GM18508 (cell line): ENCODE data around the gene EML2.
"Not testable (repeated sequence)": the region's sequence is repeated elsewhere in the genome, so short reads cannot be mapped to it uniquely, and the experiment has no call there.

ENCODE experiments used
- ATAC-seq: cut with Tn5 transposase; IDR thresholded peaks from one replicate; pipeline ENCODE4 v1.9.1; 2021; ENCODE audit warnings: moderate number of reproducible peaks; ENCODE audit not compliant: insufficient read depth, unreplicated experiment

The EML2 gene

DNA sequence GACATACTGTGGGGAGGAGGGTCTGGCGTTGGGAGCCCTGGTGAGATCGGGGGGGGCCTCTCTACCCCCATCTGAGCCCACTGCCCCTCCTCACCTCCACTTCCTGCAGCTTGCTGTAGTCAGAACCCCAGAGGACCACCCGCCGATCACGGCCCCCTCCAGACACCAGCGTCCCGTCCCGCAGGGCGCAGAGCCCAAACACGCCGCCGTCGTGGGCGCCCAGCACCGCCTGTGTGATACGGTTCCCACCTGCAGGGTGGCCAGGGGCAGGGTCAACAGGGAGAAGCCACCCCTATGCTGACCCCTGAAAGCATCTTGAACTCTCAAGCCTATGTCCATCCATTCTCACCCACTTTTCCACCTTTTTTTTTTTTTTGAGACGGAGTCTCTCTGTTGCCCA, 17.8 kb downstream of the EML2 start:
- no peak for ATAC-seq

DNA sequence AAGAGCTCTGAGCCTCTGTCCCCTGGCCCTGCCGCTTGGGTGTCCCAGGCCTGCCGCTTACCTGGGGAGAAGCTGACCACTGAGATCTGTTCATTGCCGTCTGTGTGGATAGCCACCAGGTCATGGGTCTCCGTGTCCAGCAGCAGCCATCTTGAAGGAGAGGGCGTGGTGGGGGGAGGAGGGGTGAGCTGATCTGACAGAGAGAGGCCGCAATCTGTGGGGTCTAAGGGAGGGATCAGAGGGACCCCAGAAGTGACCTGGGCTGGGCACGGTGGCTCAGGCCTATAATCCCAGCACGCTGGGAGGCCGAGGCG, 22.5 kb downstream of the EML2 start:
- no peak for ATAC-seq

DNA sequence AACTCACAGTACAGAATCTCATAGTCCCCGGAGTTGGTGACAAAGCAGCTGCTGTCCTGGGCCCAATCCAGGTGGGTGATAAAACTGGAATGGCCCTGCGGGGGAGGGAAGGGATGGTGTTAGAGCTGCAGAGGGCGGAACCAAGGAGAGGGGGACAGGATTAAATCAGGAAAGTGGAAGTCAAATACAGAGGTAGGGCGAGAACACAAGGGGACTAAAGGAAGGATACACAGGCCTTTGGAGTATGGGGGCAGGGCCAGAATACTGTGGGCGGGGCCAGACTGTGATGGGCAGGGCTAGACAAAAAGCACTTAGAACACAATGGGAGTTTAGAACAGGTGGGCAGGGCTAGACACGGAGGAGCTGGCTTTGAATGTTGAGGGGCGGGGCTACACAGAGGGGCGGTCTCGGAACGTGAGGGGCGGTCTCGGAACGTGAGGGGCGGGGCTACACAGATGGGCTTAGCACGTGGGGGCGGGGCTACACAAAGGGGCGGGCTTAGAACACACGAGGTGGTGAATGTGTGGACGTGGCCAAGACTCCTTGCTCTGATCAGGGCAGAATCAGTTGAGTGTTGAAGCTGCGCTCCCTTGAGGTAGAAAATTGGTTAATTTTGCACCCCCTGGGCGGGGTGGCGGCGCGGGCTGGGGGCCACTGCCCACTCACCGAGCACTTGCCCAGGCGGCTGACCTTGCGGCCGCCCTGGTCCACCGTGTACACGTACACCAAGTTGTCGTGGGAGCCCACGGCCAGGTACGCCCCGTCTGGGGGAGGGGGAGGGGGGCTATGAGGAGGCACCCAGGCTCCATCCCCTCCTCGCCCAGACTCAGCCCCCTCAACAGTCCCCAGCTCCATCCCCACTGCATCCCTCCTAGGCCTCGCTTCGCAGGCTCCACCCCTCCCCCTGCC, 23.1 kb downstream of the EML2 start:
- ATAC-seq: no peak

DNA sequence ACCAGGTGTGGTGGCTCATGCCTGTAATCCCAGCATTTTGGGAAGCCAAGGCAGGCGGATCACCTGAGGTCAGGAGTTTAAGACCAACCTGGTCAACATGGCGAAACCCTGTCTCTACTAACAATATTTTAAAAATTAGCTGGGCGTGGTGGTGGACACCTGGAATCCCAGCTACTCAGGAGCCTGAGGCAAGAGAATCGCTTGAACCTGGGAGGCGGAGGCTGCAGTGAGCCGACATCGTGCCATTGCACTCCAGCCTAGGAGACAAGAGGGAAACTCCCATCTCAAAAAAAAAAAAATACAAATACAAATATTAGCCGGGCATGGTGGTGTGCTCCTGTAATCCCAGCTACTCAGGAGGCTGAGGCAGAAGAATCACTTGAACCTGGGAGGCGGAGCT, 24.1 kb downstream of the EML2 start:
- not testable (repeated sequence) for ATAC-seq

DNA sequence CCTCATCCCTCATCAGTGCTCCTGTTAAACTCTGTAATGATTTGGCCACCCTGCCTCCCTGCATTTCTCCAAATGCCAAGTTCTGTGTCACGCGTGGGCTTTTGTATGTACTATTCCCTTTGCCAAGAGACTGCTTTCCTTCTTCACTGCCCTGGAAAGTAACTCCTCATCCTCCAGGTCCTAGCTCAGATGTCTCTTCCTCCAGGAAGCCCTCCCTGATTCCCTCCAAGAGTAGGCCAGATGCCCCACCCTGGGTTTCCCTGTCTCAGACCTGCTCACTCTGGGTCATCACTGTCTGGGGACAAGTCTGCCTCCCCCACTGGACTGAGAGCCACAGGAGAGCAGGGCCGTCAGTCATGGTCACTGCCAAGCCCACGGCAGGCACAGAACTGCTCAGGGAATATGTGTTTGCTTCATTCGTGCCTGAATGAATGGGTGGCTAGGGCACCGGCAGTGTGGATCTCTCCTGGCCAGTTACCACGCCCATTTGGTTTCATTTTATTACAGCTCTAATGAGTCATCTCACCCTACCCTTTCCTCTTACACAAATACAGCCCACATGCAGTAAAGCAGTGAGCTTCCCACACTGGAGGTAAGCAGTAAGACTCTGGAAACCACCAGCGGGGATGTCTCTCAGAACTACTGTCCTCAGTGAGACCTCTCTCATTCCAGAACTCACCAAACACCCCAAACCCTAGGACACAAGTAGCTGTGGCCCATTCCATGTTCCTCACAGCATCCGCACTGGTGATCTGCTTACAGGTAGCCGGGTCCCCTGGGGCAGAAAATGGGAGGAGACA, 25.1 kb downstream of the EML2 start:
- ATAC-seq: no peak

DNA sequence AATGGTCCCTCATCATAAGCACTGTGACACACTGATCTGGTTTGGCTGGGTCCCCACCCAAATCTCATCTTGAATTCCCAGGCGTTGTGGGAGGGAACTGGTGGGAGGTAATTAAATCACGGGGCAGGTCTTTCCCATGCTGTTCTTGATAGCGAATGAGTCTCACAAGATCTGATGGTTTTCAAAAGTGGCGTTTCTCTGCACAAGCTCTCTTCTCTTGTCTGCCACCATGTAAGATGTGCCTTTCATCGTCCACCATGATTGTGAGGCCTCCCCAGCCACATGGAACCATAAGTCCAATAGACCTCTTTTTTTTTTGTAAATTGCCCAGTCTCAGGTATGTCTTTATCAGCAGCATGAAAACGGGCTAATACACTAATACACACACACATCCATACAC, 30.2 kb downstream of the EML2 start:
- ATAC-seq: no peak

DNA sequence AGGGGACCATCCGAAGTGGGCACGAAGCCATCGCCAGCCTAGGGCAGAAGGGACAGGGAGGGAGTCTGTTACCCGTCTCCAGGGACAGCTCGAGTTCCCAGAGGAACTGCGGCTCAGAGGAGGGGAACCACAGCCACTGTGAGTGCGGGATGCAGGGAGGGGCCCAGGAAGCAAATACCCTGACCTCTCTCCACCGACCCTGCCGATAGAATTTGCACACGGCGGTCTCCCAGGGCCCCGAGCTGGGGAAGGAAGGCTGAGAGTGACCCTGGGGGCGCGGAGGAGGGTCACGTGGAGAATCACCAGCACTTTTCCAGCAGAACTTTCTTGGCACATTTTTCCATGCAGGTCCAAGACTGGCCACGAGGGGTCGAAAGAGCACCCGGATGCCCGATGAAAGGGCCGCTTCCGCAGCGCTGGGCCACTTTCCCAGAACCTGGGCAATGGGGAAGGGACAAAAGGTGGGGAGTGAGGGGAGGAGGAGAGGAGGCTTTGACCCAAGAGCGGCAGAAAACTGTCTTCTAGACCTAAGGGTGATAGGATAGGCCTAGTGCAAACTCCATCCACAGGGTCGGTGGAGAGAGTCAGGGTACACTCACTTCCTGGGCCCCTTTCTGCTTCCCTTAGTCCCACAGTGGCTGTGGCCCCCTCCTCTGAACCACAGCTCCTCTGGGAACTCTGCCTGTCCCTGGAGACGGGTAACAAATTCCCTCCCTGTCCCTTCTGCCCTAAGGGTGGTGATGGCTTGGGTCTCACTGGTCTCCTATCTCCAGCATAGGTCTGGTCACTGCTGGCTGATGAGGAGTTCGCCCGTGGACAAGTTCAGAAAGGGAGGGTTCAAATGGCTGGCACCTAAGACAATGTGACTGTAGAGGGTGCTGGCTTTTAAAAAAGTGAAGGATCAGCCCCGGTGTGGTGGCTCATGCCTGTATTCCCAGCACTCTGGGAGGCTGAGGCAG, 31.8 kb downstream of the EML2 start:
- no peak for ATAC-seq

DNA sequence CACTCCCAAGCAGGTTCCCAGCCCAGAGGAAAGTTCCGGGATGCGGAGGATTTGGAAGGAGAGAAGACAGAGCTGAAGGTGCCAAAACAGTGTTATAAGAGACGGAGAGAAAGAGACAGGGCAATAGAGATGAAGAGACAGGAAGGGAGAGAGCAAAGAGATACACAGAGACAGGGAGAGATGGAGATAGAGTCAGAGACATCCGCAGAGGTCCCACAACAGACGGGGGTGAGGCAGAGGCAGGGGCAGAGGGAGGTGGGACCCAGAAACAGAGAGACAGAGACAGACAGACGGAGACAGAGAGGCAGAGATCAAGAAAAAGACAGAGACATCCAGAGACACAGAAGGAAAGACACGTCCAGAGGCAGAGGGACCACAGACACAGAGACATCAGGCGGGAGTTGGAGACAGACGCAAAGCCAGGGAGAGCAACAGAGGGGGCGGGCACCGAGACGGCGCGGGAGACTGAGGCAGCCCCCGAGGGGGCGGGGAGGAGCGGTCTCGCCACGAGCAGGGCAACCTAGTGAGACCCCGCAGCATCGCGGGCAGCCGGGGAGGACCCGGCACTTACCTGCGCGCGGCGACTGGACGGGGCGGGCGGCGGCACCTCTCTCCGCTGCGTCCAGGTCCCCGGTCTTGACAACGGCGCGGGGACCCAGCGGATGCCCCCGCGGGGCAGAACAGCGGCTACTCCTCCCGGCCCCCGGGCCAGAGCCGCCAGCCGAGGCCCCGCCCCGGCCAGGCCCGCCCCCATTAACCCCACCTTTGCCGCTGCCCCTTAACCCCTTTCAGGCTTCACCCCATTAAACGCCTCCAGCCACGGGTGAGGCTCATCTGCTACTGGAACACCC, 37.4 kb downstream of the EML2 start, which contains the start of gene GPR4:
GPR4 (minus strand) TSS at position 689 of the 851 bp plus-strand sequence. CDS start 10,346 bp downstream, outside the sequence.
- no peak for ATAC-seq

DNA sequence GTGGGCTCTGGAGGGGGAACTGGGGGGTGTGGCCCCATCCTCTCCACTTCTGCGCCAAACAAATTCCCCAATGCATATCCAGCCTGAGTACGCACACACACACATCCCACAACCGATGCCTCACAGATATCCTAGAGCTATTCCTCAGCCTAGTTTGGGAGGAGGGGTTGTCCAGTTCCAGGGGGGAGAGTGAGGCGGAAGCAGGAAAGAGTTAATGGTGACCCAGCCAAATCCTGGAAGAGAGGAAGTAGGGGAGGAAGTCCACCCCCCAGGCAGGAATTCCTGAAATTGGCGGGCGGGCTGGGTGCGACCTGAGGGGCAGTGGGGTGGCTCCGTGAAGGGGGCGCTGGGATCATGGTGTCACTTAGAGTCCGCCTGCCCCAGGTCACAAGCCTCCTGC, 38.1 kb downstream of the EML2 start:
- ATAC-seq: no peak

DNA sequence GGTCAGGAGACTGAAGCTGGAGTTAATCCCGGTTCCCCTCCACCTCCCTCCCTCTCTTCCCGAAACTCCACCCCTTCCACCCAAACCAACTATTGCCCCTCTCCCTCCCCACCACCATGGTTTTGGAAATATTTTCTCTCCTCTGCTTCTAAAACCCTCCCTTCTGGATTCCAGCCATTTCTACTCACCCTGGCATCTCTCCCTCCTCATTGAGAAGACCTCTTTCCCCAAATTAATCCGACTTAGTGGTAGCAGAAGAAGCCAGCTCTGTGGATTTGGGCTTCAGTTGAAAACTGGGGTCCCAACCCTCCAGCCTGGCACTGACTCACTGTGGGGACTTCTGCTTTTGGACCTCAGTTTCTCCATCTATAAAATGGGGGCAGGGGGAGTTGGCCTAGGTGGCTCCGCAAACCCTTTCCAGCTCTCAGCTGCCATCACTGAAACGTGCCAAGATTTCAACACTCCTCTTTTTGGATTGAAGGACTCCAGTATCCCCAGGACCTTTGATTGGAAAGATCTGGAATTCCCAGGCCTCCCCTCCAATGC, 38.8 kb downstream of the EML2 start:
- no peak for ATAC-seq

DNA sequence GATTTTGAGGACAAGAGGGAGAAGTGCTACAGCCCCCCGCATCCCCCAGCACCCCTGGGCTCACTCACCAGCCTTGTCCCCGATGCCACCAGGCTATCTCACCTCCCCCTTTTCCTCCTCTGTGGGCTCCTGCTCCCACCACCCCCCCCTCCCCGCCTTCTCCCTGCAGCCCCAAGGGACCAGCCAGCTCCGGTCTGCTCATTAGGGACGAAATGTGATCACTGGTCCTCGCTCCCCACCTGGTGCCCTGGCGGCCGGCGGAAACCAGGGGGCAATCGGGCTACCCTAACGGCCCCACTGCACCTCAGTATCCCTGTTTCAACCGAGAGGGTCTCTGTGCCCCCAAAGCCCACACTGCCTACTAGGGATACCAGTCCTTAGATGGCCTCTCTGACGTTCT, 39.9 kb downstream of the EML2 start:
- ATAC-seq: no peak

DNA sequence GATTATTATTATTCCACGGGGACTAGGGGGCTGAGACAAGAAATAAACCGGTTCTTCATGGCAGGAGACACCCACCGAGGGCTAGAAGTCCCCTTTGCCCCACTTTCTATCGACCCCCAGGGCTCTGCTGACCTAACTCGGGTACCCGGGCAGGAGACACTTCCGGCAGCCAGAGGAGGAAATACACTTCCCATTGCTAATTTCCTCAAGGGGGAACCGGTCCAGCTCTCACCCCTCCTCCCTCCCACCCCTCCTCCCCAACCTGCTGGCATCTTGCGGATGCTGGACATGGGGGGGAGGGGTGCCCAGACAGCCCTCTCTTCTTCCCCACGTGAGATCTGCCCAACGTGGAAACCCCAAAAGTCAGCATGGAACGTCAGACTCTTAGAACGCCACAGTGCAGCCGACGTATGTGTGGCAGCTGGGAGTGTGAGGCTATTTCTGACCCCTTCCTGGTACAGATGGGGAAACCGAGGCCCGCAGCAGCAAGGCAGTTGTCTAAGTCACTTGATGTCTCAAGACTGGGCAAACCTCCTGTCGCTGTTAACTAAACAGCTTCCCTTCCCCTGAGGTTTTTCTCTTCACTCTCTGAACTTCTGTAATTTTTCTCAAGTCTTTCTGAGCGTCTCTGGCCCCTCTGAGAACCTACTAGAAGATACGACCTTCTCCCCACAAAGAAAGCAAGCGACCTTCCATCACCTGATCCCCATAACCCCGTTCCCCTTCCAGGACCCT, 40.8 kb downstream of the EML2 start:
- no peak for ATAC-seq

DNA sequence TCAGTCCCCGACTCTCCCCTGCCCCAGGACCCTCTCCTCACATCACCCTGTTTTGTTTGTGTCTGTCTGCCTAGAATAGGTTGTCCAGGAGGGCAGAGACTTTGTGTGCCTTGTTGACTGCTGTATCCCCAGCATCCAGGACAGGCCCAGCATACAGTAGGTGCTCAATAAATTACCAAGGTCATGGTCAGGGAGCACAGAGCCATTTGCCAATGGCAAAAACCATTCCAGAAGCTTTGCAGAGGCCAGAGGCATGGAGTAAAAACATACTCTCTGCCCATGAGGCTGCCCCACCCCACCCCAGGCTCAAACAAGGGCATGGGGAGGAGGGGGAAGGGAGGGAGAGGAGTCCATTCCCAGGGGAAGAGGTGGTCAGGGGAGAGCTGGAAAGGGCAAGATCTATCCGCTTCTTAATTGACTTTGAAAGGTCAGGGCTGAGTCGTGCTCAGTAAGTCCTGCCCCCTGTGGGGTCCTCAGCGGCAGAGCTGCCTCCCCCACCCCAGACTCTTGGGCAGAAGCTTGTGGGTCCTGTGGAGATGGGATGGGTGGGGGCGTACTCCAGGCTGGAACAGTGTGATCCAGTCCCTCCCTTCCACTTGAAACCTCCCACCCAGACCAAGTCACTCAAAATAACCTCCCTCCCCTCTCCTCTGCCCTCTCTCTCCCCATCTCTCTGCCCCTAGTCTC, 41.6 kb downstream of the EML2 start:
- ATAC-seq: no peak

DNA sequence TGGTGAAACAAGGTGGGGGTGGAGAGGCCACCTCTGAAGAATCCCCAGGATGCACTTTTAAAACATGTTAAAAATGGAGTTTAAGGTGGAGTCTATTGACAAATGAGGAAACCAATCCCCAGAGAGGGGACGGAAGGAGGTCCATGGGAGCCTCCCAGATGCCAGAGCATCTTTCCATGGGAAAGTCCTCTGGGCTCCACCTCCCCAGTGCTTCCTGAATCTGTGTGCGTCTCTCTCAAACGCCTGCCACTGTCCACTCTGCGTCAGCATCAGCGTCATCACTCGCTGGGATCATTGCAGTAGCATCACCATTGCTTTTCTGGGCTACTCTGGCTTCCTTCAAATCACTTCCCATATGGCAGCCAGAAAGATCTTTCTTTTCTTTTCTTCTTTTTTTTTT, 43.4 kb downstream of the EML2 start:
- ATAC-seq: no peak

DNA sequence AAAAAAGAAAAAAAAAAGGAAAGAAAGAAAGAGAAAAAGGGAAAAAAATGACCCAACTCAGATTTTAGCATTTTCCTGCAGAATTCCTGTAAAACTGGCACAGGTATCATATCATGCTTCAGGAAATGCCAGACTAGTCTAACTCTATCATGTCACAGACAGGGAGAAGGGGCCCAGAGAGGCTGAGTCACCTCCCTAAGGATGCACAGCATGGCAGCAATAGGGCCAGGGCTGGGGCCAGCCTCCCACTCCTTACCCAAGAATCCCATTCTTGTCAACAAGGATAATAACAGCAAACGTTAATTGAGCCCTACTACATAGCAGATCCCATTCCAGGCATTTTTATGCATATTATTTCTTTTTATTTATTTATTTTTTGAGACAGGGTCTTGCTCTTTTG, 45.7 kb downstream of the EML2 start:
- ATAC-seq: no peak

DNA sequence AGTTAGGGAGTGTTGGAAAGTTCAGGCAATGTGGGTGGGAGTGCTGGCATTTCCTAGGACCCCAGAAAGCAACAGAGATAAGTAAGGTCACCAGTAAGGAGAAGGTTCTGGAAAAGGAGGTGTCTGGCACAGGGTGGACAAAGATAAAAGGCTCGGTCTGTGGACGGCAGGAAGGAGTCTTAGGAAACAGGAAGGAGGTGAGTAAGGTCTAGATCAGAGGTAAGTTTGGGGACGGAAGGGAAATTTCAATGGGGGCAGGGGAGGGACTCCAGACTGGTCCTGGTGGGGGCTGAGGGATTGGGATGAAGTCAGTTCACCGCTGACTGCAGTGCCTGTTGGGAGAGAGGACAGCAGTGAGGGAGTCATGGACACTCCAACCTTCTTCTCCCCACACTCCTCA, 46.8 kb downstream of the EML2 start:
- ATAC-seq: no peak

DNA sequence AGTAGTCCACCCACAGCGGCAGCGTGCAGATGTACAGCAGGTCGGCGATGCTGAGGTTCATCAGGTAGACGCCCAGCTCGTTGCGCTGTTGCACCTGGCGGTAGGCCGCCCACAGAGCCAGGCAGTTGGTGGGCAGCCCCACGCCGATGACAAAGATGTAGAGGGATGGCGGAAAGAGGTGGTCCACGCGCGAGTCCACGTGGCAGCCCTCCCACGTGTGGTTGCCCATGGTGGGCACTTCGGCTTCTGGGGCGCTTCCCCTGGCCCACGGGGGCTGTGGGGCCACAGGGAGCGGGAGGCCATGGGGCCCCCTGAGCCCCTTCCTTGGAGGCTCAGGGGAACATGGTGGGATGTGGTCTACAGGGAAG, 47.6 kb downstream of the EML2 start:
- ATAC-seq: no peak

DNA sequence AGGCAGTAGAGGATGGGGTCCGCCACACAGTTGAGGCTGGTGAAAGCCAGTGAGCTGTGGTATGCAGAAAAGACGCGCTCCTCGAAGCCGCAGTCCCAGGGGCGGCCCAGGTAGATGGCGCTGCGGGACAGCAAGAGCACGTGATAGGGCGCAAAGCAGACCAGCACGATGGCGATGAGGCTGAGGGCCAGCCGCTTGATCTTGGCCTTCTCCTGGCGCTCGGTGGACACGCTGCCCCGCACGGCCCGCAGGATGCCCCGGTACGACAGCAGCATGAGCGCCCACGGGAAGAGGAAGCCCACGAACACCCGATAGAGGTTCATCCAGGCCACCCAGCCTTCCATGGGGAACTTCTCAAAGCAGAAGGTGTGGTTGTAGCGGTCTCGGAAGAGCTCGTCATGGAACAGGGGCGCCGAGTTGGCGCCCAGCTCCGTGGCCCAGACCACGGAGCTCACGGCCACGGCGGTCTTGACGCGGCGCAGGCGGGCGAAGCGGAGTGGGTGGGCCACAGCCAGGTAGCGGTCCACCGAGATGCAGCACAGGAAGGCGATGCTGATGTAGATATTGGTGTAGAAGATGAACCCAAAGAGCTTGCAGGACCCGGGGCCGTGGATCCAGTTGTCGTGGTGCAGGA, 48.1 kb downstream of the EML2 start:
- no peak for ATAC-seq
